AG09319 (cell line): Measurements from ENCODE around the gene PNCK.

Experiments
- DNase-seq: peaks from one replicate; pipeline ENCODE4 v3.0.0-alpha.2; 2010; ENCODE audit warnings: low read depth; ENCODE audit errors: extremely low read depth
- TF ChIP-seq, protein P1 (sequence below): IDR thresholded peaks from 2 replicates; pipeline ENCODE4 v1.5.1; 2011; ENCODE audit warnings: low read depth, mild to moderate bottlenecking, inconsistent platforms, low read length, moderate library complexity

PNCK gene

DNA sequence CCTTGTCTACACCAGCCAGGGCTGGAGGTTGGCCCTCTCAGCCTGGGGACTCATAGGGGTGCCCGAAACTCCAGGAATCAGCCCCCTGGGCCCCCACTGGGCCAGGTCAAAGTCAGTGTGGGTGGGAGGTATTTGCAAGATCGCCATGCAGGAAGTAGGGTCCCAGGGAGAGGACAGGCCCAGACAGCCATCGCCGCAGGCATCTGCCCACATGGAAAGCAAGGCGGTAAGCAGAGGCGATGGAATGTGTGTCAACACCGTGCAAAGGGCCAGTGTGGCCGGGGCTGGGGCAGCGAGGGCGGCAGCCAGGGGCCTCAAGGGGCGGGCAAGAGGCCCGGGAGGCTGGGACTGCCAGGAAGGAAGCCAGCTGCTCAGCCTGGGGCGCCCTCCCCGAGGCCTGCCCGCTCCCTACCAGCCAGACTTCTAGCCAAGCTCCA, 45.9 kb downstream of the PNCK start:
- TF ChIP-seq, protein P1, sequence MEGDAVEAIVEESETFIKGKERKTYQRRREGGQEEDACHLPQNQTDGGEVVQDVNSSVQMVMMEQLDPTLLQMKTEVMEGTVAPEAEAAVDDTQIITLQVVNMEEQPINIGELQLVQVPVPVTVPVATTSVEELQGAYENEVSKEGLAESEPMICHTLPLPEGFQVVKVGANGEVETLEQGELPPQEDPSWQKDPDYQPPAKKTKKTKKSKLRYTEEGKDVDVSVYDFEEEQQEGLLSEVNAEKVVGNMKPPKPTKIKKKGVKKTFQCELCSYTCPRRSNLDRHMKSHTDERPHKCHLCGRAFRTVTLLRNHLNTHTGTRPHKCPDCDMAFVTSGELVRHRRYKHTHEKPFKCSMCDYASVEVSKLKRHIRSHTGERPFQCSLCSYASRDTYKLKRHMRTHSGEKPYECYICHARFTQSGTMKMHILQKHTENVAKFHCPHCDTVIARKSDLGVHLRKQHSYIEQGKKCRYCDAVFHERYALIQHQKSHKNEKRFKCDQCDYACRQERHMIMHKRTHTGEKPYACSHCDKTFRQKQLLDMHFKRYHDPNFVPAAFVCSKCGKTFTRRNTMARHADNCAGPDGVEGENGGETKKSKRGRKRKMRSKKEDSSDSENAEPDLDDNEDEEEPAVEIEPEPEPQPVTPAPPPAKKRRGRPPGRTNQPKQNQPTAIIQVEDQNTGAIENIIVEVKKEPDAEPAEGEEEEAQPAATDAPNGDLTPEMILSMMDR = no peak
- DNase-seq = no peak

DNA sequence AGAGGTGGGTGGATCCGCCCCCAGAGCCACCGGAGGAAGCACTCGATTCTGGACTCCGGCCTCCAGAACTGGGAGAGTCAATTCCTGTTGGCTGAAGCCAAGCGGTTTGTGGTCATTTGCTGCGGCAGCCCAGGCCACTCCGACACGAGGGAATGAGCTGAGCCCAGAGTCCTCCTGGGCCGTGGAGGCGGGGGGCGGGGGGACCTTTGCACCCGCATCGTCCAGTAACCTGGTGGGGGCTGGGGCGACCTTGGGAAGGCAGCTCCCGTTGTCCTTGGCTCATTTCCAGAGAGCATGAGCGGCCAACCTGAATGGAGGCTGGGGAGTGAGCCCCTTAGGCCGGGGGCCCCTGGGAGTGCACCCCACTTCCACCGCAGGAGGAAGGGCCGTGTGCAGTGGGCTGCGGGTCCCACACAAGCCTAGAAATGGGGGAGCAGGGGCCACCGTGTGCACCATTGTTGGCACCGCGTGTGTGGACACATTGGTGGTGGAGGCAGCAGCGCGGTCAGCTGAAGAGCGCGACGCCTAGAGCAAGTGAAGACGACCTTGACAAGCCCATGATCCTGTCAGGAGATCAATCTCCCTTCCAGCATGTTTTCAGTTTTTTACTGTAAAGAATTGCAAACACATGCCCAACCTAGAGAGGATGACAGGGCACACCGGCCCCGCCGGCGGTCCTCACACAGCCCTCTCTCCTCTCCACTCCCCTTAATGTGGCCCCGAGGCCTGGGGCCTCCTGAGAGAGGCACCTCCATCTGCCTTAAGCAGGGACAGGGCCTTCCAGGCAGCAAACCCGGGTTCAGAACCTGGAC, 46.5 kb downstream of the PNCK start:
- TF ChIP-seq, protein P1 = no peak

GRCh38 chrX:153626025-153626633, 47.5 kb downstream of the PNCK start:
- DNase-seq = no peak
- TF ChIP-seq, protein P1 = no peak

More for the DNA sequence above, 46.5 kb downstream of the PNCK start:
- DNase-seq = no peak

GRCh38 chrX:153625271-153626024, 48.2 kb downstream of the PNCK start:
- no peak for DNase-seq
- TF ChIP-seq, protein P1 = no peak

GRCh38 chrX:153624196-153625091, 49.2 kb downstream of the PNCK start:
- TF ChIP-seq, protein P1 = no peak
- DNase-seq = no peak

- DNase-seq = no peak
- TF ChIP-seq, protein P1 = no peak
Measured at GRCh38 chrX:153623310-153624029, 50.1 kb downstream of the PNCK start.
